ENCODE data around the gene TMEM52.
A peak's percentile ranks its signal among the peaks of the same experiment; 100 is the strongest.

Gene TMEM52

GRCh38 chr1:1921459-1921862 is 2.4 kb upstream of the TMEM52 start:
- no peak for TF ChIP-seq CTCF (IDR thresholded peaks at IDR 0.05)
- H3K27me3 ChIP-seq, result peaks cover 31% of the 10 kb centered on the region
- no peak overlapping the region for H3K4me3 ChIP-seq (ENCODE audit: low read depth in 1 of 2, low read length in 1 of 2)
- no peak overlapping the region for H3K27ac ChIP-seq
- peaks cover 9 to 31% of the 10 kb centered on the region in 2 experiments for H3K4me1 ChIP-seq (ENCODE audit: control insufficient read depth in 1 of 2, insufficient read depth in 1 of 2, low read depth in 1 of 2, low read length in 1 of 2)
- H3K36me3 ChIP-seq, result no peaks in the 10 kb centered on the region
- H3K9me3 ChIP-seq, result no peaks in the 10 kb centered on the region

- Histone ChIP-seq H3K4me3 (ENCODE audit: low read depth in 1 of 2, low read length in 1 of 2) (no peak overlapping the region), H3K36me3 (no peaks in the 10 kb centered on the region), H3K27me3 (peaks cover 37% of the 10 kb centered on the region), H3K27ac (peak overlapping the region; percentile 51), H3K4me1 (ENCODE audit: control insufficient read depth in 1 of 2, insufficient read depth in 1 of 2, low read depth in 1 of 2, low read length in 1 of 2) (peaks cover 9 to 31% of the 10 kb centered on the region in 2 experiments), H3K9me3 (no peaks in the 10 kb centered on the region)
- no peak for TF ChIP-seq CTCF (IDR thresholded peaks at IDR 0.05)
These were observed 1.8 kb upstream of the TMEM52 start for GRCh38 chr1:1920608-1921458.

- peaks cover 9 to 31% of the 10 kb centered on the region in 2 experiments for H3K4me1 ChIP-seq (ENCODE audit: control insufficient read depth in 1 of 2, insufficient read depth in 1 of 2, low read depth in 1 of 2, low read length in 1 of 2)
- peaks cover 40% of the 10 kb centered on the region for H3K27me3 ChIP-seq
- H3K4me3 ChIP-seq (ENCODE audit: low read depth in 1 of 2, low read length in 1 of 2), result peak overlapping the region; percentile 71 to 77
- no peaks in the 10 kb centered on the region for H3K9me3 ChIP-seq
- no peak for TF ChIP-seq CTCF (IDR thresholded peaks at IDR 0.05)
- no peaks in the 10 kb centered on the region for H3K36me3 ChIP-seq
- peak overlapping the region; percentile 51 for H3K27ac ChIP-seq
These were observed 1.1 kb upstream of the TMEM52 start for GRCh38 chr1:1920057-1920607.

- no peaks in the 10 kb centered on the region for H3K9me3 ChIP-seq
- H3K4me1 ChIP-seq (ENCODE audit: control insufficient read depth in 1 of 2, insufficient read depth in 1 of 2, low read depth in 1 of 2, low read length in 1 of 2), result peaks cover 9 to 31% of the 10 kb centered on the region in 2 experiments
- no peaks in the 10 kb centered on the region for H3K36me3 ChIP-seq
- H3K4me3 ChIP-seq (ENCODE audit: low read depth in 1 of 2, low read length in 1 of 2), result peak overlapping the region; percentile 71 to 77
- H3K27me3 ChIP-seq, result peaks cover 40% of the 10 kb centered on the region
- no peak for TF ChIP-seq CTCF (IDR thresholded peaks at IDR 0.05)
- H3K27ac ChIP-seq, result peak overlapping the region; percentile 51
These were observed 401 bp upstream of the TMEM52 start for GRCh38 chr1:1919304-1920056.

- Histone ChIP-seq H3K4me3 (ENCODE audit: low read depth in 1 of 2, low read length in 1 of 2) (peak overlapping the region; percentile 71 to 77), H3K4me1 (ENCODE audit: control insufficient read depth in 1 of 2, insufficient read depth in 1 of 2, low read depth in 1 of 2, low read length in 1 of 2) (peaks cover 9 to 31% of the 10 kb centered on the region in 2 experiments), H3K27me3 (peaks cover 40% of the 10 kb centered on the region), H3K27ac (no peak overlapping the region), H3K36me3 (no peaks in the 10 kb centered on the region), H3K9me3 (no peaks in the 10 kb centered on the region)
- TF ChIP-seq CTCF (IDR thresholded peaks at IDR 0.05), result no peak
These were observed 831 bp downstream of the TMEM52 start for GRCh38 chr1:1917995-1918900.

Measured in neutrophil (primary cell).